Measurements from ENCODE around the gene GLIS1. TPM values are rescaled to one million over a fixed set of nuclear protein-coding genes. Genes with fewer than 3 reads are reported as not detected.

Gene GLIS1
- total RNA-seq, 1 donor from 2014 or later, result not detected

DNA sequence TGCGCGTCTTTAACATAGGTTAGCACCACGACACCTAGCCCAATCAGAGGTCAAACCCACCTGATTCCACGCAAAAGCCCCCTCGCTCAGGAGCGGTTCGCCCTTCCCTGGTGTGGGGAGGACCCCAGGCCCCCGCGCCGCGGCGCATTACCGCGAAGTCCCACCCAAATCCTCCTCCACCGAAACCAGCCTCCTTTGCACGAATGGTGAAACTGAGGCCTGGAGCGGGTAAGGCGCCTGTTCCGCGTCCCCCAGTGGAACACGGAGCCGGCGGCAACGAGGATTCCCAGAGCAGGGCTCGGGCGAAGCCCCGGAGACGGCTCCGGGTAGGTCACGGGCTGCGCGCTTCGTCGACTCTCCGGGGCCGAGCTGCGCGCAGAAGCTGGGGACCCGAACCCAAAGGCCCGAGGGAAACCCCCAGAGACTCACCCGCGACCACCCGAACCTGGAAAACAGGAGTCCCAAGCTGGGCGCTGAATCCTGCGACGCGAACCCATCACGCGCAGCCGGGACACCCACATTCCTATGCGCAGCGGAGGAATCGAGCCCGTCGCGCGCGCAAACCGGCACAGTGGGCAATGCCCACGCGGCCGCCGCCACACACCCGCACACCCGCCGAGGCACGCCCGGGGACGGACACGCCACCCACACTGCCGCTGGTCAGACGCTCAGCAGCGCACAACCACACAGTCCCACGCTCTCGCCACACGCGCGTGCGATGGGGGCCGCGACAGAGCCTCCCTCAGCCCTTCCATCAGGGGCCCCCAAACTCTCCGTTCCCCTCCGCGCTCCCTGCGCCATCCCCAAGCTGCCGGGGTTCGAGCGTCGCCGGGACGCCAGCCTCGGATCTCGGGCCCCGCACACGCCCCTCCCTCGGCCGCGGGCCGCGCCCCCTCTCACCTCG lies 507 bp downstream of the GLIS1 start:
- intact Hi-C loops (cut with micrococcal nuclease), result no loop called here
- ATAC-seq (peak; percentile 16), DNase-seq (no peak)

DNA sequence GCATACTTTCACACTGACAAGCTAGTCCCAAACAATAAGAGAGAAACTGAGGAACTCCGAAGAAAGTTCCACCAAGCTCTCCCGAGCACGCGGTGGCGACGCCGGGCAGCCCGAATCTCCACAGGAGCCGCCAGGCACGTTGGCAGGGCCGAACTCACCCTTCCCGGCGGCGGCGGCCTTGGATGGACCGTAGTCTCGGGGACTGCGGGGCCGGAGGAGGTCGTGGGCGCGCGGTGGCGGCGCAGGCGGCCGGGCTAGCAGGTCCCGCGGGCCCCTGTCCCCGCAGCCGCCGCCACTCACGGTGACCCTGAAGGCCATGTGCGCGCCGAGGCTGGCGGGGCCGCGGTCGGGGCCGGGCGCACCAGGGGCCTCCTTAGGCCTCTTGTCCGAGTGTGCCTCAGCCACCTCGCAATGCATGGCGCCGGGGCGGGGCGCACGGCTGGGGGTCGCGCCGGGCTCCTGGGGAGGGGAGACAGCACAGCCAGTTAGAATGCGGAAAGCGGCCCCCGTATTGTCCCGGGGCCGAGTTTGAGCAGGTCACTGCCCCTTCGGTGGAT lies 1.2 kb downstream of the GLIS1 start:
- DNase-seq, result peak; percentile 38
- peak; percentile 4 for ATAC-seq
- intact Hi-C loops (cut with micrococcal nuclease), result no loop called here

DNA sequence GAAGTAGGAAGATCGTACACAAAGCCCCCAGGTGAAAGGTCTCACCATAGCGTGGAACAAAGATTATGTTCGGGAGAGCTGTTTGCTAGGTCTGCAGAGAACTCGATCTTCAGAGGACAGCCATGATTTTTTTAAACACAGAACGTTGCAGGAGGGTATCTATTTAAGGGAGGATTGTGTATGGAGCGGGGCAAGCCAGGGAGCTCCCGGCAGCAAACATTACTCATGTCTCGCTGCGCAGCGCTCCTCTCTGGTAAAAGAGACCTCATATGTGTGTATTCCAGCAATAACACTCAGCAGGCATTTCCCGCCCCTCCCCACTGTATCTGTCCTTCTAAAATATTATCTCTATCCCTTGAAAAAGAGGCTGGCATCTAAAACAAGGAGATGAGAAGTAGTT lies 2.7 kb downstream of the GLIS1 start:
- intact Hi-C loops (cut with micrococcal nuclease), result no loop called here
- no peak for DNase-seq
- ATAC-seq, result no peak

DNA sequence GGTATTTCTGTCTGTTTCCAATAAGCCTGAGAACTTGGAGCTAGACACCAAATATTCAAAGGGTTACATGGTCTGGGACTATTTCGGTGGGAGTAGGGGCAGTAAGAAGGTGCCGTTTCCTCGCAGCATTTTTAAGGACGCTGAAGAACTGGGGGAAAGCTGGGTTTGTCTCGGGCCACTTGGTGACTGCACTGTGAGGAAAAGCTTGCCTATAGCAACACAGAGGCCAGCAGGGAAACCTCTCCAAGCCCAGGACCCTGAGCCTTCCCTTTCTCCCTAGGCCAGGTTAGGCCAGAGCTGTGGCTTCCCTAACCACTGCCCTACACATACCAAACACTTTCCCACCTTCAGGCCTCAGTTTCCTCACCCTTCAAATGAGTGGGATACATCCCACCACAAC lies 3.3 kb downstream of the GLIS1 start:
- DNase-seq, result no peak
- intact Hi-C loops (cut with micrococcal nuclease), result no loop called here
- ATAC-seq, result no peak

DNA sequence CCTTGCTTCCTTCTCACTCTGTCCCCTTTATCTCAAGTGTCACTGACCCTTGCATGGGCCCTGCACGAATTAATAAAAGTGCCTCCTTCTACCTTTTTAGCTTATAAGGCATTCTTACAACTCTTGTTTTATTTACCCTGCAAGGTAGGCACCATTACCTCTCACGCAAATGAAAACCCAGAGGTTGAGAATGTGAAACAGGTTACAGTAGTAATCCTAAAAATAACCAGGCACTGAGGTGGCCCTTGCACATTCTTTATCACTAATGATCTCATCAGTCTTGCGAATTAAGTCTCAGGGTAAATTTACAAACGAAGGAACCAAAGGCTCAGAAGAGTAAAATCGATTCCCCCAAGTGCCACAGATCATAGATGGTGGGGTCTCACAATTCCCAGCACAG lies 3.7 kb downstream of the GLIS1 start:
- intact Hi-C loops (cut with micrococcal nuclease), result no loop called here
- ATAC-seq (no peak), DNase-seq (no peak)

DNA sequence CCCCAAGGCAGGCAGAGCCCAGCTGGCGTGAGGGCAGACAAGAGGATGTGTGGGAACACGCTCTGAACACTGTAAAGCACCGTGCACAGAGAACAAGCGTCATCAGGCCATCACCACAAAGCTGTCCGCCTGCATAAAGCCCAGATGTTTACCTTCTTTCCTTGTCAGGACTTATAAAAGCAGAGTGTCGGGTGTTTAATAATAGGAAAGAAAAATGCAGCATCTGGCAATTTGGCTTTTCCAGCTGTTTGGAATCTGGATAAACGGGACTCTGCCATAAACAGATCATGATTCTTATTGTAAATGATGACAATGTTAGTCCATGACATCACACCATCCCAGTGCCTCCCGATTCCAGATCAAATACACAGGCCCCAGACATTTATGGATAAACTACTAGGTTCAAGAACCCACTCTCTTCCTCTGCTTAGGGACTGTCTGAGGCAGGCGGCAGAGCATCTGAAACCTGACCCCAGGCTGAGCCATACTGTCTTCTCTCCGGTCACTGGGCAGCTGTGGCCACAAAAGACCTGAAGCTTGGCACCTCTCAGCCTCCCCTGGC lies 4.2 kb downstream of the GLIS1 start:
- DNase-seq, result no peak
- intact Hi-C loops (cut with micrococcal nuclease), result no loop called here
- no peak for ATAC-seq

DNA sequence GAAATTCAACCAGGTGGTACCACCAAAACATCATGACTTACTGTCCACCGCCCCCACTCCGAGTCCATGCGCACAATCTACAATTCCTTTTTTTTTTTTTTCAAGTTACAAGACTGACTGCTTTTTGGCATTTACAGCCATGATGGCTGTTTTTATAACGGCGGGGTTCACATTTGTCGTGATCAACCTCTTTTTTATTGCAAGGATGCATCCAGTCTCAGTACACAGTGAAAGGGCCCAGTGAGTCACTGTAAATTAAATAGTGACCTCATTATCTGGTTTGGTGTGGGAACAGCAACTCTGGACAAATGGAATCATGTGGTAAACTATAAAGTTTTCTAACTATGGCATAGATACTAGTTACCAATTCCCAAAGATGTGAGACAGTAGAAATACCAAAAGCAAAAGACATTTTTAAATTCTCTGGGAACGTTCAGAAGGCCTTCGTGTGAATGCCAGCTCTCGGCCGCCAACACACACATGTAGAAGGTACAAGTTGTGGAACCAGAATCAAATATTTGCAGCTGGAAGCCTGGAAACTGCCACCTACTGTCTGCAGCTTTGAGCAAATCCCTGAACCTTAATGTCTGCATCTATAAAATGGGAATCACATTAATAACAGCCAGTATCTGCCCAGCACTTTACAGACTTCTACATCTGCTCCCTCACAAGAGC lies 4.9 kb downstream of the GLIS1 start:
- intact Hi-C loops (cut with micrococcal nuclease), result no loop called here
- ATAC-seq, result no peak
- DNase-seq, result no peak

DNA sequence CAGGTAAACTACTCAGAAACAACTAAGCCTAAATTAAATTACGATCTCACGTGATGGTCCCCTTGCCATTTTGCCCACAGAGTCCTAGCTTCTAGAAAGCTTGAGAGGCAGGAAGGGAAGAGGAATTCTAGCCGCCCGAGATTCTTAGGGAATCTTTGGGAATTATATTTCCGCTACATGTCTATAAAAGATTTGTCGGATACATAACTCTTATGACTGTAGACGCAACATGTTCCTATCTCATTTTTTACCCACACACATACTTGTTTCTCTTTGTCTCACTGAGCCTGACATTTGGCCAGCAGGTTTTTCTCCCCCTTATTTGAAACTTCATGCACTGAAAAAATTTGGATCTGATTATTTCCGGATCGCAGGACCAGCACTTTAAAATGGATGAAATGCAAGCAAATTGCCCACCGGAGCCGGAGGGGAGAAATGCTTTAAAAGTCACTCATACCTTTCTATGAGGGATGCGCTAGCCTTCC lies 5.5 kb downstream of the GLIS1 start:
- DNase-seq (no peak), ATAC-seq (no peak)
- intact Hi-C loops (cut with micrococcal nuclease), result no loop called here

DNA sequence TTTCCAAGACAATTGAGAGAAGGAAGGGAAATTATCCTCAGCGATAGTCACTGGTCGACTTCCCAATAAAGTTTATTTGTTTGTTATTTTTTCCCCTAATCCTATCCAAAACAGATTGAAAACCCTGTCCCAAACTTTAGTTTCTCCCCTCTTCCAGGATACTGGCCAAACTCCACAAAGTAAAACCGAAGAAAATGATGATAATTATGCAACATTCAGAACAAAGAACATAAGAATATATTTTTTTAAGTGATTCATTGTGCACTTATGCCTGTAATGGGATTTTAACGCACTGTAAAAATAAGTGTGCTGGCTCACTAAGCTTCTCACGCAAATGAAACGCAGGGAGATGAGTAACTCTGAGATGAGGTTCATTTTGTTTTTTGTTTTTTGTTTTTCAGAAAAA lies 6.0 kb downstream of the GLIS1 start:
- ATAC-seq, result no peak
- intact Hi-C loops (cut with micrococcal nuclease), result no loop called here
- no peak for DNase-seq

DNA sequence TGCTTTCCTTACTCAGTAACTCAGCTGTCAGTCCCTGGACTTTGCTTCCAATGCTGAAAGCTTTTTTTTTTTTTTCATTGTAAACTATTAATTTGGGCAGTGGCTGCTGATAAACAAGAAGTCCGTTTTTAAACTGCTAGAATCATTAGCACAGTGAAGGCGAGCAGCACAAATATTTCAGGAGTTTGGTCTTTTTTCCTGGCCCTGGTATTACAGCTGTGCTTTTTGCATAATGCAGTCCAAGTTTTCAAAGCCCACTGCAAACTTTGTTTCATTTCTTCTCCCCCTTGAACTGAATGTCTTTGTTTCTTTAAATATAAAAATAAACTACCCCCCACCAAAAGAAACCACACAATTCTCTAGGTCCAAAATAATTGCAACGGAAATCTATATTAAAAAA lies 6.6 kb downstream of the GLIS1 start:
- no peak for DNase-seq
- intact Hi-C loops (cut with micrococcal nuclease), result no loop called here
- no peak for ATAC-seq

DNA sequence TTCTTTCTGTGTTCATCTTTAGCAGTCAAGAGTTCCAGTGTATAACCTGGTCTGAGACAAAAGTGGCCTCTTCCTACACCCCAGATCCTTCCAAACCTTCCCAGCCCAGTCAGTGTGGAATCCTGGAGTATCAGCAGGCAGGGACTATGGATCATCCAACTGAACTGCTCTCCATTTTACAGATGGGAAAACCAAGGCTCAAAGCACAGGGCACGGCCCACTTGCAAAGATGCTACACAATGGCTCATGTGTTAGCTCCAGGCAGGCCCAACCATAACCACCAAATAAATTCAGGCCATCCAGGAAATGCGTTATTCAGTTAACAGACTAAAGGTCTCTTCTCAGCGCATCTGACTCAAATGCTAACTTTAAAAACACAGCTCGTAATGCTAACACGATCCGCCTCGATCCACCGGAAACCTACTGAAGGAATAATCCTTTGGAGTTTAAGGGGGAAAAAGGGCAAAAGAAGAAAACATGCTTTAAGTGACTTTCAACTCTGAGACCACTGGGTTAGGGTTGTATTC lies 7.1 kb downstream of the GLIS1 start:
- no peak for DNase-seq
- ATAC-seq, result no peak
- intact Hi-C loops (cut with micrococcal nuclease), result no loop called here

DNA sequence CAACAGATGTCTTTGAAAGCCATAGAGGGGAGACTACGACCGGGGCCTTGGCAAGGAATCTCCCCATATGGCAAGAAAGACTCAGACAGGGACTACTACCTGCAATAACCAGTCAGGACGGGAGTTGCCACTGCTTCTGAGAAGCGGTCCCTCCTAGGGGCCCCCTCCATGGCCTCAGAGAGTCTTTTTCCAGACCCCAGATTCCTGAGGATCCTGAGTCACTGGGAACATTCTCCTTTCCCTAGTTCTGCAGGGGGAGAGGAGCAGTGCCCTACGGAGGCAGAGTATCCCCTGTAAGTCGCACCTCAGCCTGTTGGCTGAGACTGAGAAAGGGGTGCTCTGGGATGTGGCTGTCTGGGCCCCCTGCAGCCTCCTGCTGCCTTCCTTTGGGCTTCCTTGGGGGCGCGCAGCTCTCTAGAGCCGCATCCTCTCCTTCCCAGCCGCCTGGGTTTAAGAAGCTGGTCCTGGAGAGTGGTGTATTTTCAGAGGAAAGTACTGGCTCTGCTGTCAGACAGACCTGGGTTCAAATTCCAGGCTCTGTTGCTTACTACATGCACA lies 7.8 kb downstream of the GLIS1 start:
- no peak for DNase-seq
- no peak for ATAC-seq
- intact Hi-C loops (cut with micrococcal nuclease), result no loop called here

DNA sequence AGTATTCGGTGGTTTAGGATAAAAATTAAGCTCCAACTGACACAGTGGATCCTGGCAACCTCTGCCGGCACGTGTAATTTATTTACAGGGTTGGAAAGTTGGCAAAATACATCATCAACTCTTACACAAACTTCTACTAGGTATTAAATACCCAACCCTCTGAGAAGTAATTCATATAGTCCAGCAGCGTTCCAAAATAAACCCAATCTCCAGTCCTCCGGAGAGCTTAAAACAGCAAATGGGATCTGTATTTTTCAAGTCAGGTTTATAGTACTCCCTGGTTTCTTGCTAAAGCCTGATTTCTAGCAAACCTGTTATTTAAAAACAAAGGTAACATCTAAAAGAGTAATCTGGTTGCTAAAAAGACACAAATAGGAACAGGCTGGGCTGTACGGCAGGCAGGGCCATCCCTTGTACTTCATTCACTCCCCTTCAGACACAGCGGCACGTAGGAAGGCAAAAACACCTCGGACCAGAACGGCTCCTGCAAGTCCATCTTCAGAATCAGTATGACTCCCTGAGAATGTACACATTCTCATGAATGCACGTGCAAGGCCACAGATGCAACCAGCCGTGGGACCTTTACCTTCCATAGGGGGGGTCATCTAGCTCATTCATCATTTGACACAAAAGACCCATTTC lies 8.6 kb downstream of the GLIS1 start:
- intact Hi-C loops (cut with micrococcal nuclease), result no loop called here
- ATAC-seq, result no peak
- no peak for DNase-seq

DNA sequence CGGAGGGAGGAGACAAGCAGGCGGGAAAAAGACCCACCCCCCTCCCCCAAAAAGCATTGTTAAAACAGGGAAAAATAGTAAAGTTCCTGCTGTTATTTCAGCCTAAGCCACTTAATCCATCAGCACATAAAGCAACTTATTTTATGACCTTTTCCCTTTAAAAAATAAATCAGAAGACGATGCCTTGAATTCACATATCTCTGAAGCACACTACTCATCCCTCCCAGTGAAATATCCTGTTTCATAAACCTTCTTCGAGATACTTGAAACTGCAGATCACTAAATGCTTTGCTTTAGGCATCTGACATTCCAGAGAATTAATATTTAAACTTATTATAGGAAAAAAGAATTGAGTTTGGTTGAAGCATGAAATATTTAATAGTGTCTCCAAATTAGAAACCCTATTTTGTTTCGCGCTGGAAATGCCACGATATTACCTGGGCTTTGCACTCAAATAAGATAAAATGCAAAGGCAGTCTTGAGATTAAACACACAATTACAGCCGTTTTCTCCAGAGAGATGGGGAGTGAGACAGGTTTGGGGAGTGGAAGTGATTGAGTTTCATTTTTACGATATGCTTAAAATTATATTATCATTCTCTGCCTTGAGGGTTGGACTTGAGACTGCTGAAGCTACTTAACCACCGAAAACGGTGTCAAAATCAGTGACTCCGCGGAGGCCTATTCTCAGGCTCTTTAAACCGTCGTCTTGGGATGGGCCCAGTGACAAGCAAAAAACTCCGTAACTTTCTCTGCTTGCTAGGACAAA lies 9.3 kb downstream of the GLIS1 start:
- ATAC-seq (no peak), DNase-seq (no peak)
- intact Hi-C loops (cut with micrococcal nuclease), result no loop called here

DNA sequence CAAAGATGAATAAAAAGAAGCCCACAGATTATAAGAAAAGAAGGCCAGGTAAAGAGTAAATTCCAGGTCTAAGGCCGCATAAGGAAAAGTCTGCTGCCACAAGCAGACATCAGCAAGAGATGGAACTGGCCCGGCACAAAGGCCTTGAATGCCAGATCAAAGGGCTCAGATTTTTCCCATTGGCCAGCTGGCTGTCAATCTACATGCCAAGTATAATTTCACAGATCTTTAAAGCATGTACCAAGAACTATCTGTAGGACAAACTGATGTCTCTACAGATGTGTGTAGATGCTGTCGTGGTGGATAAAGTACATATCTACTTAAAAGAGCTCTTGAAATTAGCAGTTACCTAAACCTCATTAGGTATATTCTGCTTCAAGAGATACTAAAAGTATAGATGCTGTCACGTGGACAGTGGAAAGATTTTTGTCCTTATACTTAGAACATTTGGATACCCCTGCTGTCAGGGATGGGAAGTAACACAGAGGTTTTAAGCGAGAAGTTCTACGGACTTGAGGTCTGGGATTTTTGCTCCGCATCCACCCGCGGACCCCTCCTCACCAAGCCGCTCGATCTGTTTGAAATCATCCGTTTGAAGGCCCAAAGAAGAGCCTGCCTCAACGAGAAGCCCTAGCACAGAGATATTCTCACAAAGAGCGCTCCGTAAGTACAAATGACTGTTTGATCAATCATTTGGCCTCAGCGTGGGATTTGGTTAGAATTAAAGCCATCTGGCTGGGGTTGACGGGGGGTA lies 10.1 kb downstream of the GLIS1 start:
- intact Hi-C loops (cut with micrococcal nuclease), result no loop called here
- DNase-seq (no peak), ATAC-seq (no peak)

DNA sequence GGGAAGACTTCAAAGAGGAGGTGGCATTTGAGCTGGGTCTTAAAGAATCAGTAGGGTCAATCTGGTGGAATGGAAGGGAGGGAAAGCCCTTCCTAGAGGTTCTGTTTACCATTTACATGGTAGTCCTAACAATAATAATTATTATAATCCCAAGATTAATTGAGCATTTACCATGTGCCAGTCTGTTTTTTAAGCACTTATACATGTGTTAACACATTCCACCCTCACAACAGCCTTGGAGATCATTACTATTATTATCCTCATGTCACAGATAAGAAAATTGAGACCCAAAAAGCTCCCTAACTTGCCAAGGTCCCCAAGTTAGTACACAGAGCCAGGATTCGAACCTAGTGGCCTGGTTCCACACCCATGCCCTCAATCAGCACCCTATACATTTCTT lies 10.8 kb downstream of the GLIS1 start:
- intact Hi-C loops (cut with micrococcal nuclease), result no loop called here
- ATAC-seq (no peak), DNase-seq (no peak)

DNA sequence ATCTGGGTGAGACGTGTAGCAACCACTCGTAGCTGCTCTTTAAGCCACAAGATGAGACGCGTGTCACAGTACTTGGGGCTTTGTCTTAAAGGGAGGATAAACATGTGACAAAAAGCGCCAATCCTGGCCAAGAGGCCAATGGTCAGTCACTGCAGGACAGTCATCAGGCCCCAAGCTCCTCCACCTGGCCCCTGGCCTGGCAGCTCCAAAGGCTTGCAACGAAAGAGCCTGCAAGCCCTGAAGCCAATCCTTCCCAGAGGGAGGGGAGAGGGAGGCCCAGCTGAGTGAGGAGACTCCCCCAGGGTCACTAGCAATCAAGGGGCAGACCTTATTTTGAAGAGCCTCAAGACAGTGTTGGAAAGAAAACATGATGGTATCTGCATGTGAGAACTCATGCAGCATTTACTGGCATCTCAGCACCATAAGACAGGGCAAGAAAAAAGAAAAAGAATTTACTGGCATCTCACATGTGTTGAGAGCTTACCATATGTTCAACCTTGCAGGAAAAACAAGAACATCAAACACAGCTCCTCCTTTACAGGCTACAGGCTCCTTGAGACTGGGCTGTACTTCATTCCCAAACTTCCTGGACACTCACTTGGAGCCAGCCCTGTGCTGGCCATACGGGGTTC lies 11.4 kb downstream of the GLIS1 start:
- ATAC-seq, result no peak
- intact Hi-C loops (cut with micrococcal nuclease), result no loop called here
- no peak for DNase-seq

Measured in left ventricle myocardium superior (tissue), 1 donor.